GM10266 (cell line): ENCODE measurements around the gene CHI3L1.

Experiments
- DNase-seq: peaks from one replicate; pipeline ENCODE4 v3.0.0; 2012; ENCODE audit errors: extremely low spot score
- TF ChIP-seq, protein P1 (sequence below): IDR thresholded peaks from 2 replicates; pipeline ENCODE4 v1.5.1; 2012; ENCODE audit warnings: mild to moderate bottlenecking, low read depth; ENCODE audit not compliant: control insufficient read depth, insufficient read depth; ENCODE audit errors: missing control alignments

Gene CHI3L1

DNA sequence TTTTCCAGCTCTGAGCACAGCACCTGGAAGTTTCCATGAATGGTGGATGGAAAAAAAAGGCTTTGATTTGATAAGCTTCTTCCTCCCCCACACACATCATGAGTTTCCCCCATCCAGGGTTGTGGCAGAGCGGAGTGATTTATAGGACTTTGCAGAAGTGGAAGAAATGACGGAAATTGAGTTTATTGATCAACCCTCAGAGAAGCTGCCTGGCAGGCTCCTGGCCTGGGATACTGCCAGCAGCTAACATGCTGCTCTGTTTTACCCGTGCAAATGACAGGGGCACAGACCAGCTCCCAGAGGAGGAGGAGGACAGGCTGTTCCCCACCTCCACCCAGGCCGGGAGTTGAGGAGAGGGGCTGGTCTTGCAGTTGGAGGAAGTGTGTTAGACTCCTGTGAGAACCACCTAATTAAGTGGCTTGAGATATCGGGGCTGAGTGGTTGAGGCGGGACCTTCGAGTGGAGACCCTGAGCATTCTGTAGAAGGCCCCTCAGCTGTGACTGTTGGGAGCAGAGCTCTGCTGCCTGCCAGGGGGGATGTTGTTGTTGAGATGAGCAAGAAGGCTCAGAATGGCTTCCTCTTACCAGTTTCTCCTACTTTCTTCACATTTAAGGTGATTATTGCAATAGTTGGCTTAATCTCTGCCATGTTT, 37.2 kb downstream of the CHI3L1 start:
- DNase-seq = no peak
- TF ChIP-seq, protein P1, sequence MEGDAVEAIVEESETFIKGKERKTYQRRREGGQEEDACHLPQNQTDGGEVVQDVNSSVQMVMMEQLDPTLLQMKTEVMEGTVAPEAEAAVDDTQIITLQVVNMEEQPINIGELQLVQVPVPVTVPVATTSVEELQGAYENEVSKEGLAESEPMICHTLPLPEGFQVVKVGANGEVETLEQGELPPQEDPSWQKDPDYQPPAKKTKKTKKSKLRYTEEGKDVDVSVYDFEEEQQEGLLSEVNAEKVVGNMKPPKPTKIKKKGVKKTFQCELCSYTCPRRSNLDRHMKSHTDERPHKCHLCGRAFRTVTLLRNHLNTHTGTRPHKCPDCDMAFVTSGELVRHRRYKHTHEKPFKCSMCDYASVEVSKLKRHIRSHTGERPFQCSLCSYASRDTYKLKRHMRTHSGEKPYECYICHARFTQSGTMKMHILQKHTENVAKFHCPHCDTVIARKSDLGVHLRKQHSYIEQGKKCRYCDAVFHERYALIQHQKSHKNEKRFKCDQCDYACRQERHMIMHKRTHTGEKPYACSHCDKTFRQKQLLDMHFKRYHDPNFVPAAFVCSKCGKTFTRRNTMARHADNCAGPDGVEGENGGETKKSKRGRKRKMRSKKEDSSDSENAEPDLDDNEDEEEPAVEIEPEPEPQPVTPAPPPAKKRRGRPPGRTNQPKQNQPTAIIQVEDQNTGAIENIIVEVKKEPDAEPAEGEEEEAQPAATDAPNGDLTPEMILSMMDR = no peak

DNA sequence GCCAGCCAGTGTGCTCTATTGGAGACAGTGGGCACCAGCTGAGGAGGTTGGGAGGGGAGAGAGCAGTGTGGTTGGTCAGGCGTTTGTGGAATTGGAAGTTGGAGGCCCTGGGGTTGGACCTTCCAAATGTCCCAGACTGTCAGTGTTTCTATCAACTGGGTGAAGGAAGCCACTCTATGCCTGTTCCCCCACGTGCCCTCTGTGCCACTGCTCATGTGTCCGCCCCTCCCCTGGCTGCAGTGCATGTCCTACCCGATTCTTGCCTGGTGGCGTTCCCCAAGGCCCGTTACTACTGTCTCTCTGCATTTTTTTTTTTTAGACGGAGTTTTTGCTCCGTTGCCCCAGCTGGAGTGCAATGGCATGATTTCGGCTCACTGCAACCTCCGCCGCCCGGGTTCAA, 37.9 kb downstream of the CHI3L1 start:
- TF ChIP-seq, protein P1 = no peak
- DNase-seq = no peak

DNA sequence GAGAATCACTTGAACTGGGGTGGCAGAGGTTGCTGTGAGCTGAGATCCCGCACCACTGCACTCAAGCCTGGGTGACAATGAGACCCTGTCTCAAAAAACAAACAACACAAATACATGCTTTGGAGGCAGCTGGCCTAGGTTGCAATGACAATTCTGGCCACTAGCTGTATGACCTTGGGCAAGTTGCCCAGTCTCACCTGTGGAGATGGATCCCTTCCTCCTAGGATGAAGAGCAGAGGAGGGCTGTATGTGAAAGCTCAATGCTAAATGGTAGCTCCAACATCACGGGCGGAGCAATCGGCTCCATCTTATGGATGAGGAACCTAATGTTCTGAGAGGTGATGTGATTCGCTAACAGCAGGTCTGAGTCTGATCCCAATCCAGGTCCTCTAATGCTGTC, 38.4 kb downstream of the CHI3L1 start:
- TF ChIP-seq, protein P1 = peak; percentile 19
- no peak for DNase-seq

DNA sequence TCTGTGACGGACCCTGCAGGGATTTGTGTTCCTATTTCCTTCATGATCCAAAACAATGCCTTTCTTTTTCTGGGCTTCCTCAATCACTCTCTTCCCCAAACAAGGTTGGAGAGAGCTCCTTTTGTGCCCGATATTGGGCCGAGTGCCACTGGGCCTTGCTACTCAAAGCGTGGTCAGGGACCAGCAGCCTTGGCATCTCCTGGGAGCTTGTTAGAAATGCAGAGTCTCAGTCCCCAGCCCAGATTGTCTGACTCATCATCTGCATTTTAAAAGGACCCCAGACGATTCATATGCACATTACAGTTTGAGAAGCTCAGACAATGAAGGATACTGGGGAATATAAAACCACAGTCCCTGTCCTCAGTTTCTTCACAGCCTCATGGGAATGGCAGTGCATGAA, 39.1 kb downstream of the CHI3L1 start:
- DNase-seq = no peak

DNA sequence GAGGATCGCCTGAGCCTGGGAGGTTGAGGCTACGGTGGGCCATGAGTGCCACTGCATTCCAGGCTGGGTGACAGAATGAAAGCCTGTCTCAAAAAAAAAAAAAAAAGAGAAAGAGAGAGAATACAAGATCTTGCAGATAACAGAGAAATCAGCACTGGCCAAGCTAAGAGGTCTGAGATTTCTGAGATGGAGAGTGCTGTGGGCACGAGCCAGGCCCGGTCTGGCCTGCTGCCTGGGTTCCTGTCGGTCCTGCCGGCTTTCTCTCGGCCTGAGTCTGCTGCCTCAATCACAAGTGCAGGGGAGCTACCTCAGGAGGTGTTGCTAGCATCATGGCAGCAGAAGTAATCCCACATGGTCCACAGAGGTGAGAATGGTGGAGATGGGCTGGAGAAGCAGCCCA, 40.0 kb downstream of the CHI3L1 start:
- DNase-seq = no peak
- TF ChIP-seq, protein P1 = no peak

More for the DNA sequence above, 39.1 kb downstream of the CHI3L1 start:
- TF ChIP-seq, protein P1 = no peak

DNA sequence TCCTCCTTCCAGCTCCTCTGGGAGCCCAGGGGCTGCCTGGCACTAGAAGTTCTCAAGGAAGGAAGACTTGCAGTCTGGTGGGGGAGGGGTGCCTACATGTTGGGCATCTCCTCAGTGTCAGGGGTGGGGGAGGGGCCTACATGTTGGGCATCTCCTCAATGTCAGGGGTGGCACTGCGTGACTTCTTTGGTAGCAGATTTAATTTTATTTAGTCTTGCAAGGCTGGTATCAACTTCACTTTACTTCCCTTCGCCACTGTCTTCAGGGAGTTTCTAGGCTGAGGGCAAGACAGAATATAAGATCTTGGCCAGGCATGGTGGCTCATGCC, 40.5 kb downstream of the CHI3L1 start:
- no peak for DNase-seq
- TF ChIP-seq, protein P1 = no peak

DNA sequence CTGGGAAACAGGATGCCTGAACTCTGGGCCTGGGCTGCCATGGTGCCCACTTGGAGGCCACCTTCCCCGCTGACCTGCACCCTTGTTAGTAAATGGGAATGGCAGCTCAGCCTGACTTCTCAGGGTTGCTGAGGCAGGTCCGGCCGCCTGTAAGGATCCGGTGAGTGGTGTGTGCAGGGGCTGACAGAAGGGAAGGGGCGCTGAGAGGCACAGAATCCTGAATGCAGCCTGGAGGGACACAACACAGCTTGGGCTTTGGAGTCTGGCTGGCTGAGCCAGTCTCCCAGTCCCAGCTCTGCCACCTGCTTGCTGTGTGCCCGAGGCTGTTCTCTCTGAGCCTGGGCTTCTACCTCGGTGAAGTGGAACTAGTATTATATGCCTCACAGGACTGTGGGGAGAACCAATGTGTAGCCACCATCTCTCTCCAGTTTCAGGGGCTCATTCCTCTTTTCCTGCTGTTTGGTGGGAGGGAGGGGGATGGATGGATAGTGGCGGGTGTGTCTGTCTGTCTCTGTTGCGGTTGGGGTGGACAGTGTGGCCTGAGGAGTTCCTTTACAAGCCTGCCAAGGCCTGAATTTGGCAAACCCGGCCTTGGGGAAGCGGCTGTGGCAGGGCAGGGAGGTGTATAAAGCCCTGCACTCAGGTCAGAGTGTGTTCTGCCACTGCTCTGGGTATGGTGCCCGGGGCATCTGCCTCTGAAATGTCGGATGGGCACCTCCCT, 41.0 kb downstream of the CHI3L1 start:
- TF ChIP-seq, protein P1 = no peak
- no peak for DNase-seq
